ENCODE measurements around the gene OR2Z1. TPM values are rescaled to one million over a fixed set of nuclear protein-coding genes. Genes with fewer than 3 reads are reported as not detected.

The OR2Z1 gene
- total and polyA plus RNA-seq, 2 of the 4 experiments (the other 2 are of a cell fraction): not detected

DNA sequence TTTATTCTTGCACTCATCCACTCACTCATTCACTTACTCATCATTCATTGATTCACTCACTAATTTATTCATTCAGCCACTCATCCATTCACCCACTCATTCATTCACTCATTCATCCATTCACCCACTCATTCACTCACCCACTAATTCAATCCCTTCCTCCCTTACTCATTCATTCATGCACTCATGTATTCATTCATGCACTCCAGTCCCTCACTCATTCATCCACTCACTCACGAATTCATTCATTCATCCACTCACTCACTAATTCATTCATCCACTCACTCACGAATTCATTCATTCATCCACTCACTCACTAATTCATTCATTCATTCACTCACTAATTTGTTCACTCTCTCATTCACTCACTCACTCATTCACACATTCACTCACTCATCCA is 39.0 kb upstream of the OR2Z1 start:
- no peak overlapping the region for H2AK5ac ChIP-seq (ENCODE audit: low read depth, low read length)
- H2AFZ ChIP-seq (replicated peaks; ENCODE audit: low read length, poor library complexity): no peak overlapping the region
- no peak overlapping the region for H3K56ac ChIP-seq (ENCODE audit: extremely low read depth, insufficient read depth, low read length)
- H3K4me1 ChIP-seq (ENCODE audit: control insufficient read depth, insufficient read depth, low read length): no peaks in the 10 kb centered on the region
- POLR2A ChIA-PET (ENCODE audit: unreplicated experiment): no interaction called here
- intact Hi-C loops (cut with micrococcal nuclease) (no loop called here), dilution Hi-C loops (cut with HindIII; ENCODE audit: low sequenced_read_pairs, unreplicated experiment) (no loop called here), in situ Hi-C loops (cut with MboI; ENCODE audit: low sequenced_read_pairs) (no loop called here)
- H3K4me2 ChIP-seq (ENCODE audit: low read depth, low read length): no peak overlapping the region
- H4K20me1 ChIP-seq (ENCODE audit: insufficient read depth, low read length): no peaks in the 10 kb centered on the region
- no peak overlapping the region for H3K18ac ChIP-seq (ENCODE audit: low read depth, low read length)
- H3K36me3 ChIP-seq (ENCODE audit: control insufficient read depth, insufficient read depth, low read length): no peaks in the 10 kb centered on the region
- H2BK20ac ChIP-seq (ENCODE audit: low read depth, low read length): no peak overlapping the region
- no peak overlapping the region for H4K91ac ChIP-seq (ENCODE audit: insufficient read depth, low read depth, low read length)
- no peak overlapping the region for H3K14ac ChIP-seq (replicated peaks; ENCODE audit: low read depth, low read length)
- H3K9me1 ChIP-seq (ENCODE audit: insufficient read depth, low read length): no peaks in the 10 kb centered on the region
- no peak overlapping the region for H3K27ac ChIP-seq (ENCODE audit: insufficient read depth, low read length)
- H3K23ac ChIP-seq (ENCODE audit: low read depth, low read length): no peak overlapping the region
- no peak overlapping the region for H2BK5ac ChIP-seq (ENCODE audit: low read depth, low read length, poor library complexity, severe bottlenecking)
- no peak overlapping the region for H2BK15ac ChIP-seq (ENCODE audit: low read depth, low read length)
- H2BK120ac ChIP-seq (ENCODE audit: low read depth, low read length): no peak overlapping the region
- H3K9me3 ChIP-seq (ENCODE audit: control insufficient read depth, insufficient read depth, low read length): peaks cover 22% of the 10 kb centered on the region
- CTCF ChIA-PET: no interaction called here
- BruUV-seq (replicated peaks): no TSS peak
- WGBS, 2 experiments (ENCODE audit: extremely low coverage in 2 of 2, insufficient read length in 1 of 2): 6% methylated on average over 2 of the region's 2 CpGs; no CpG with 5 or more reads in 1 of the 2 experiments
- no peaks in the 10 kb centered on the region for H3K27me3 ChIP-seq (ENCODE audit: control insufficient read depth, insufficient read depth, low read length)
- DNase-seq (no peak), ATAC-seq (ENCODE audit: low read depth) (no peak)
- H4K5ac ChIP-seq (ENCODE audit: low read depth, low read length): no peak overlapping the region
- H4K8ac ChIP-seq (ENCODE audit: low read depth in 2 of 2, low read length in 2 of 2): no peak overlapping the region
- H3K79me1 ChIP-seq (ENCODE audit: low read depth in 1 of 2, low read length in 2 of 2): no peaks in the 10 kb centered on the region
- H3K9ac ChIP-seq (ENCODE audit: low read depth, low read length): no peak overlapping the region
- no peak overlapping the region for H2AK9ac ChIP-seq (replicated peaks; ENCODE audit: low read depth, low read length, poor library complexity)
- H3K4me3 ChIP-seq (ENCODE audit: insufficient read depth, low read depth, low read length): no peak overlapping the region
- TF ChIP-seq SMC3 (IDR thresholded peaks at IDR 0.05; ENCODE audit: low read depth, low read length) (no peak), MAFK (IDR thresholded peaks at IDR 0.05; ENCODE audit: low read depth, low read length) (no peak), BHLHE40 (IDR thresholded peaks at IDR 0.05; ENCODE audit: low read depth, low read length) (no peak), CTCF (conservative IDR thresholded peaks at IDR 0.05; ENCODE audit: low read depth, low read length) (no peak), MAZ (IDR thresholded peaks at IDR 0.05; ENCODE audit: borderline replicate concordance, low read depth, low read length) (no peak), MXI1 (IDR thresholded peaks at IDR 0.05; ENCODE audit: borderline replicate concordance, low read depth, low read length) (no peak), RAD21 (IDR thresholded peaks at IDR 0.05; ENCODE audit: low read length) (no peak), FOS (IDR thresholded peaks at IDR 0.05; ENCODE audit: low read depth, low read length) (no peak), CEBPB (IDR thresholded peaks at IDR 0.05; ENCODE audit: low read depth, low read length) (no peak), CHD1 (IDR thresholded peaks at IDR 0.05; ENCODE audit: low read depth, low read length) (no peak), RCOR1 (IDR thresholded peaks at IDR 0.05; ENCODE audit: insufficient replicate concordance, low read length) (no peak), POLR2A (IDR thresholded peaks at IDR 0.05; ENCODE audit: low read depth, low read length) (no peak), NFE2L2 (IDR thresholded peaks at IDR 0.05; ENCODE audit: low read depth, low read length) (no peak), RFX5 (IDR thresholded peaks at IDR 0.05; ENCODE audit: low read depth, low read length) (no peak)
- TF ChIP-seq, protein P1, sequence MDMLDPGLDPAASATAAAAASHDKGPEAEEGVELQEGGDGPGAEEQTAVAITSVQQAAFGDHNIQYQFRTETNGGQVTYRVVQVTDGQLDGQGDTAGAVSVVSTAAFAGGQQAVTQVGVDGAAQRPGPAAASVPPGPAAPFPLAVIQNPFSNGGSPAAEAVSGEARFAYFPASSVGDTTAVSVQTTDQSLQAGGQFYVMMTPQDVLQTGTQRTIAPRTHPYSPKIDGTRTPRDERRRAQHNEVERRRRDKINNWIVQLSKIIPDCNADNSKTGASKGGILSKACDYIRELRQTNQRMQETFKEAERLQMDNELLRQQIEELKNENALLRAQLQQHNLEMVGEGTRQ (IDR thresholded peaks at IDR 0.05; ENCODE audit: low read depth, low read length): no peak
- TF ChIP-seq, protein P2, sequence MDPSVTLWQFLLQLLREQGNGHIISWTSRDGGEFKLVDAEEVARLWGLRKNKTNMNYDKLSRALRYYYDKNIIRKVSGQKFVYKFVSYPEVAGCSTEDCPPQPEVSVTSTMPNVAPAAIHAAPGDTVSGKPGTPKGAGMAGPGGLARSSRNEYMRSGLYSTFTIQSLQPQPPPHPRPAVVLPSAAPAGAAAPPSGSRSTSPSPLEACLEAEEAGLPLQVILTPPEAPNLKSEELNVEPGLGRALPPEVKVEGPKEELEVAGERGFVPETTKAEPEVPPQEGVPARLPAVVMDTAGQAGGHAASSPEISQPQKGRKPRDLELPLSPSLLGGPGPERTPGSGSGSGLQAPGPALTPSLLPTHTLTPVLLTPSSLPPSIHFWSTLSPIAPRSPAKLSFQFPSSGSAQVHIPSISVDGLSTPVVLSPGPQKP (IDR thresholded peaks at IDR 0.05; ENCODE audit: borderline replicate concordance, low read depth, low read length): no peak
- H3K4ac ChIP-seq (ENCODE audit: low read depth, low read length): no peak overlapping the region

All from IMR-90 (cell line).